ENCODE data around the gene MARK4.
"Not testable (repeated sequence)": the region's sequence is repeated elsewhere in the genome, so short reads cannot be mapped to it uniquely, and the experiment has no call there.

The MARK4 gene

DNA sequence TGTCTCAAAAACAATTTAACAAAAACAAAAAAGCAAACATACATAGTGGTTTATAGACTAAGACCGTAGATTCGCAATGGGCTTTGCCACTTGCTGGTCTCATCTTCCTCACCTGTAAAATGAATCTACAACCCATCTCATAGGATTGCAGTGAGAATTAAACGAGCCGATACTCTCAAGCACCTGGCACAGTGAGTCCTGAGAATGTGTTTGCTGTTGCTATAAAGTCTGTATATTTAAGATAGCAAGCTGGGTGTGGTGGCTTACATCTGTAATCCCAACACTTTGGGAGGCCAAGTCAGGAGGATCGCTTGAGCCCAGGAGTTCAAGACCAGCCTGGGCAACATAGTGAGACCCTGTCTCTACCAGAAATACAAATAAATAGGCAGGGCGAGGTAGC, 28.3 kb upstream of the MARK4 start:
- in situ Hi-C loops (cut with MboI; ENCODE audit: low pct_unique_long_range_greater_than_20kb, low sequenced_read_pairs, unreplicated experiment): no loop called here

DNA sequence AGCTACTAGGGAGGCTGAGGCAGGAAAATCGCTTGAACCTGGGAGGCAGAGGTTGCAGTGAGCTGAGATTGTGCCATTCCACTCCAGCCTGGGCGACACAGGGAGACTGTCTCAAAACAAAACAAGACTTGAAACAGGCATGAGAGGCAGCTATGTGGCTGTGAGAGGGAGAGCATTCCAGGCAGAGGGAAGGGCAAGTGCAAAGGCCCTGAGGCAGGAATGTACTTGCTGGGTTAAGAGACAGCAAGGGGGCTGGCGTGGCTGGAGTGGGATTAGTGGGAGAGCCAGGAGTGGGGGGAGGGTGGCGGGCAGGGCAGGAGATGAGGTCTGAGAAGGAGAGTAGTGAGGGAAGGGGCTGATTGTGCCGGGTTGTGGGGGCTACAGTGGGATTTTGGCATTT, 27.2 kb upstream of the MARK4 start:
- in situ Hi-C loops (cut with MboI; ENCODE audit: low pct_unique_long_range_greater_than_20kb, low sequenced_read_pairs, unreplicated experiment): no loop called here
- no peak for DNase-seq (ENCODE audit: low spot score)
- TF ChIP-seq, protein P1, sequence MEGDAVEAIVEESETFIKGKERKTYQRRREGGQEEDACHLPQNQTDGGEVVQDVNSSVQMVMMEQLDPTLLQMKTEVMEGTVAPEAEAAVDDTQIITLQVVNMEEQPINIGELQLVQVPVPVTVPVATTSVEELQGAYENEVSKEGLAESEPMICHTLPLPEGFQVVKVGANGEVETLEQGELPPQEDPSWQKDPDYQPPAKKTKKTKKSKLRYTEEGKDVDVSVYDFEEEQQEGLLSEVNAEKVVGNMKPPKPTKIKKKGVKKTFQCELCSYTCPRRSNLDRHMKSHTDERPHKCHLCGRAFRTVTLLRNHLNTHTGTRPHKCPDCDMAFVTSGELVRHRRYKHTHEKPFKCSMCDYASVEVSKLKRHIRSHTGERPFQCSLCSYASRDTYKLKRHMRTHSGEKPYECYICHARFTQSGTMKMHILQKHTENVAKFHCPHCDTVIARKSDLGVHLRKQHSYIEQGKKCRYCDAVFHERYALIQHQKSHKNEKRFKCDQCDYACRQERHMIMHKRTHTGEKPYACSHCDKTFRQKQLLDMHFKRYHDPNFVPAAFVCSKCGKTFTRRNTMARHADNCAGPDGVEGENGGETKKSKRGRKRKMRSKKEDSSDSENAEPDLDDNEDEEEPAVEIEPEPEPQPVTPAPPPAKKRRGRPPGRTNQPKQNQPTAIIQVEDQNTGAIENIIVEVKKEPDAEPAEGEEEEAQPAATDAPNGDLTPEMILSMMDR (IDR thresholded peaks at IDR 0.05; ENCODE audit: extremely low read depth, insufficient read depth, missing control alignments): no peak

More for the DNA sequence above, 28.3 kb upstream of the MARK4 start:
- TF ChIP-seq, protein P1 (IDR thresholded peaks at IDR 0.05; ENCODE audit: extremely low read depth, insufficient read depth, missing control alignments): no peak
- DNase-seq (ENCODE audit: low spot score): no peak

DNA sequence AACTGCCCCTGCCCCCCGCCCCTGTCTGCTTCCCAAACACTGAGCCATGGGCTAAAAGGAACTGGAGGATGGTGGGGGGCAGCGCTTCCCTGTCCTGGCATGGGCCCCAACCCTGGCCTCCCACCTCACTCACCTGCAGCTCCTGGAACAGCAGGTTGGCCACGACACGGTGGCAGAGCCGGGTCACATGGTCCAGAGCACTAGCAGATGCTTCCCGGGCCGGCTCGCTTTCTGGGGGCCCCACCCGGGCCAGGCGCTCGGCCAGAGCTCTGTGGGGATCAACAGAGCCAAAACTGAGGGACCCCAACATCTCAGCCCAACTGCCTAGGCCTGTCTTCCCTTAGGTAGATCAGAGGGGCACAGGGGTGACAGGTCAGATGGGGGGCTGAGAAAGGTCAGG, 26.4 kb upstream of the MARK4 start:
- DNase-seq (ENCODE audit: low spot score): no peak
- in situ Hi-C loops (cut with MboI; ENCODE audit: low pct_unique_long_range_greater_than_20kb, low sequenced_read_pairs, unreplicated experiment): no loop called here
- TF ChIP-seq, protein P1 (IDR thresholded peaks at IDR 0.05; ENCODE audit: extremely low read depth, insufficient read depth, missing control alignments): no peak

DNA sequence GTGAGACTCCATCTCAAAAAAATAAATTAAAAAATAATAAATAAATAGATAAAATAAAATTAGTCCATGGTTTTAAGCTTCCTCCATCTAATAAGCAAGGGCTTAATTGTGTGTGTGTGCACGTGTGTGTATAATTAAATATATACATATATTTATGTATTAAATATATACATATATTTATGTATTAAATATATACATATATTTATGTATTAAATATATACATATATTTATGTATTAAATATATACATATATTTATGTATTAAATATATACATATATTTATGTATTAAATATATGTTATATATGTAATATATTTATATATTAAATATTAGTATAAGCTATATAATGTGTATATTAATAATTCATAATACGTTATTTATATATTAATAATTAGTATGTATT, 22.0 kb upstream of the MARK4 start:
- DNase-seq (ENCODE audit: low spot score); in situ Hi-C loops (cut with MboI; ENCODE audit: low pct_unique_long_range_greater_than_20kb, low sequenced_read_pairs, unreplicated experiment): not testable (repeated sequence)

DNA sequence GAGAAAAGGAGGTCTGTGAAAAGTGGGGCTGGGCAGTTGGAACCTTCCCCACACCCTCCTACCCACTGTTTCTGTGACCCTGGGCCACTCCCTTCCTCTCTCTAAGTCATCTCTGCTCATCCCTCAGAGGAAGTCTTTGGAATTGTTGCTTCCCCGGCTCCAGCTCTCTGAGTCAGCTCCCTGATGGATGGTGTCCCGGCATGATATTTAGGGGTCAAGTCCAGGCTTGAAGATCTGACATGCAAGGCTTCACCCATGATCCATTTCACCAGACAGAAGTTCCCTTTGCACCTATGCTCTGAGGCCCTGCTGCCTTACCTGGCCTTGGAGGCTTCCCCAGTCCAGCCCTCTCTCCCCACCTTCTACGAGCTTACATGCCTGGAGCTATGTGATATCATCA, 19.2 kb upstream of the MARK4 start:
- DNase-seq (ENCODE audit: low spot score): no peak
- in situ Hi-C loops (cut with MboI; ENCODE audit: low pct_unique_long_range_greater_than_20kb, low sequenced_read_pairs, unreplicated experiment): no loop called here
- TF ChIP-seq, protein P1 (IDR thresholded peaks at IDR 0.05; ENCODE audit: extremely low read depth, insufficient read depth, missing control alignments): no peak

DNA sequence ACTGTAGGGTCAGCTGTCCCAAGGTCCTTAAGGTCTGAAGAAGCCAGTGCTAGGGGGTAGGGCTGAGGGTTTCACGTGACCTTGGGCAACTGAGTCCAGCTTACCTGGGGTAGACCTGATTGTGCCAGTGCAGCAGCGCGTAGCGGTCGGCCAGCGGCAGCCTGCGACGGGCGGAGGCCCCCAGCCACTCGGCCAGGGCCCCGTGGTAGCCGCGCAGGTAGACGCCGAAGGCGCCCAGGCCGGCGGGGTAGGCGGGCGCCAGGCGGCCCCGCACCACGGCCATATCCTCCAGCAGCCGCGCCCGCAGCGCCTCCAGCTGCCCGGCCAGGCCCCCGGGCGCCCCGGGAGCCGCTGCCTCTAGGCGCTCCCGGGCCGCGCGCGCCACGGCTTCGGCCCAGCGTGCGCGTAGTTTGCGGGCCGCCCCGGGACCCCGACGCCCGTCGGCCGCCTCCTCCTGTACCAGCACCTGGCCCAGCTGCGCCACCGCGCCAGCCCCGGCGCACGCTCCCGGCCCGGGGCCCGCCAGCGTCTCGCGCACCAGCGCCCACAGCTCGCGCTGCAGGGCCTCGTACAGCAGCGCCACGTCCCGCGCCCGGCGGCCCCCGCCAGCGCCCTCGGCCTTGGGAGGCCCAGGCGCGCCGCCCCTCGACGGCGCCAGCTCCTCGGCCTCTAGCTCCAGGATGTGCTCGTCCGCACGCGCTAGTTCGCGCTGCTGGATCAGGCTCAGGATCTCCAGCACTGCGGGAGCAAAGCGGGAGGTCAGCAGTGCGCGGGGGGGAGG, 16.8 kb upstream of the MARK4 start:
- DNase-seq (ENCODE audit: low spot score): no peak
- in situ Hi-C loops (cut with MboI; ENCODE audit: low pct_unique_long_range_greater_than_20kb, low sequenced_read_pairs, unreplicated experiment): no loop called here
- TF ChIP-seq, protein P1 (IDR thresholded peaks at IDR 0.05; ENCODE audit: extremely low read depth, insufficient read depth, missing control alignments): no peak

DNA sequence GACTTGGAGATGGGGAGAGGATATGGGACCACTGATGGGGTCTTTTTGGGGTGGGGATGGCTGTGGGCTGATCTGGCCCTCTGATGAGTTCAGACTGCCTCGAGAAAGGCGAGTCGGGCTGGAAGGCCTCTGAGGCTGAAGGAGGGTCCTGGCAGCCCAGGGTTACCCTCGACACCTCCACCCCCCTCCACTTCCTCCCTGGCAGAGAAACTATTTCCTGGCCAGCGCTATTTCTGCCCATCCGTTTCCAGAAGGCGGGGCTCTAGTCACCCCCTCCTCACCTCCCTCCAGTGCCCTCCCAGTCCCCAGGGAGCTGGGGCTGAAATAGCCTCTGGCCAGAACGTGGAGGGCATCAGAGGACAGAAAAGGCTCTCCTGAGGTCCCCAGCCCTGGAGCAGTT, 15.6 kb upstream of the MARK4 start:
- in situ Hi-C loops (cut with MboI; ENCODE audit: low pct_unique_long_range_greater_than_20kb, low sequenced_read_pairs, unreplicated experiment): no loop called here
- DNase-seq (ENCODE audit: low spot score): no peak
- TF ChIP-seq, protein P1 (IDR thresholded peaks at IDR 0.05; ENCODE audit: extremely low read depth, insufficient read depth, missing control alignments): no peak

All from GM13977 (cell line).